ENCODE results near the gene DIP2C.
"Not testable (repeated sequence)": the region's sequence is repeated elsewhere in the genome, so short reads cannot be mapped to it uniquely, and the experiment has no call there.

DIP2C gene

GRCh38 chr10:673492-673891 lies 16.0 kb downstream of the DIP2C start:
- no peak for DNase-seq

- no peak for DNase-seq
Measured at GRCh38 chr10:672992-673391, 16.5 kb downstream of the DIP2C start.

DNA sequence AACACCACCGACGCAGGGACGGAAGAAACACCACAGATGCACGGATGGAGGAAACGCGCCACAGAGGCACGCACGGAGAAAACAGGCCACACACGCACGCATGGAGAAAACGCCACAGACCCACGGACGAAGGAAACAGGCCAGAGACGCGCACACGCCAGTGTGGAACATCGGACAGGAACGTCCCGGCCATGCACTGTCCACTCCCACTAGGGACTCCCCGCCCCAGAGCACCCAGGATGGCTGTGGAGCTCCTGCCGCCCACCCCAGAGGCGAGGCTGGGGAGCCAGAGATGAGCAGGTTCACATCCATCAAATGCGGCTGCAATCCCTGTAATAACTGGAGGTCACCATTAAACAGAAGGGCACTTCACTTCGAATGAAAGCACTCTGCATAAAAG lies 17.3 kb downstream of the DIP2C start:
- no peak for DNase-seq

- DNase-seq = no peak
Measured at GRCh38 chr10:670990-671389, 18.5 kb downstream of the DIP2C start.

DNA sequence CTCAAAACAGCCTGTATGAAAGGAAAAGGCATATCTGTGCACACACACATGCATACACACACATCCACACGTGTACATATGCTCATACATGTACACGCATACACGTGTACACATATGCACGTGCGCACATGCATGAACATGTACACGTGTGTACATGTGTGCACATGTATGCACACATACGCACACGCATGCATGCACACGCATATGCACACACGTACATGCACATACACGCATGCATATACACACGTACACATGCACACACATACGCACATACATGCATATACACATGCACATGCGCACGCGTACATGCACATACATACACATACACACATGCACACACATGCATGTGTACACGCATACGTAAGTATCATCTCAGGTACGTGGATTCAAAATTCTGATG lies 19.4 kb downstream of the DIP2C start:
- no peak for DNase-seq

DNA sequence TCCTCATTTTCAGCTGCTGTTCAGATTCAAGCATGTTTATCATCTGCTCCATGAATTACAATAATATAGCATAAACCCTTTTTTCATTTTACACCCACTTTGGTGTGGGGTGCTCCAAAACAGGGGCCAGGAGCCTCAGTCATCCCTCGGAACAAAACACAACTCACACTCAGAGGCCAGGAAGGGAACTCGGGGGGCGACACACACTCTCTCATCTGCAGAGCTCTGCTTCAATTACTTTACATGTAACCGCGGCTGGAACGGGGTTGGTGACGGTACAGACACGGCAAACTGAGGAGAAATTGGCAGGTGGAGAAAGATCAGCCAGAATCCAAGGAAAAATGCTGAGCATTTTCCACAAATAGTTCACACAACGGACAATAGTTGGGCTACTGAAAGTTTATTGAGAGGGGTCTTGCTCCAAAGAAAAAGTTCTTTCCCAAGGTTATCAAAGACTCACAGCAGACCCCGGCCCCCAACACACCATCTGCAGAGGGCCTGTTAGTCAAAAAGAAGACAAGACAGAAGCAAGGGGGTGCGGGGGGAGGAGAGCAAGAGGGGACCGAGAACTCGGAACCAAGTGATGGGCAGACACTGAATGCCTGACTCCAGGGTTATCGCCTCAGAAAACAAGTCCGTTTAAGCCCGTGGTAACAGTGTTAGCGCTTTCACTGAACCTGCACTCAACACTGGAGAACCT lies 20.5 kb downstream of the DIP2C start:
- DNase-seq = no peak

GRCh38 chr10:667602-668143 lies 21.8 kb downstream of the DIP2C start:
- no peak for DNase-seq

DNA sequence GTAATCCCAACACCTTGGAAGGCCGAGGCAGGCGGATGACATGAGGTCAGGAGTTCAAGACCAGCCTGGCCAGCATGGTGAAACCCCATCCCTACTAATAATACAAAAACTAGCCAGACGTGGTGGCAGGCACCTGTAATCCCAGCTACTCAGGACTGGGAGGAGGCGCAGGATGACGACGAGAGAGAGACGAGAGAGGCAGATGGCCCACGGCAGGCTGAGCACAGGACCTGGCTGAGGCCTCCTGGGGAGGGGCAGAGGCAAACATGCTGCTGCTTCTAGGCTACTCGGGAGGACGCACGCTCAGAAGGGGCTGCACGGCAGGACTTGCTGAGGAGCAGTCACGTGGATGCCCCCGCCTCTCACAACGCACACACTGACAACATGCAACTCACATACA lies 22.4 kb downstream of the DIP2C start:
- DNase-seq = no peak

- no peak for DNase-seq
Measured at GRCh38 chr10:666237-667012, 23.0 kb downstream of the DIP2C start.

DNA sequence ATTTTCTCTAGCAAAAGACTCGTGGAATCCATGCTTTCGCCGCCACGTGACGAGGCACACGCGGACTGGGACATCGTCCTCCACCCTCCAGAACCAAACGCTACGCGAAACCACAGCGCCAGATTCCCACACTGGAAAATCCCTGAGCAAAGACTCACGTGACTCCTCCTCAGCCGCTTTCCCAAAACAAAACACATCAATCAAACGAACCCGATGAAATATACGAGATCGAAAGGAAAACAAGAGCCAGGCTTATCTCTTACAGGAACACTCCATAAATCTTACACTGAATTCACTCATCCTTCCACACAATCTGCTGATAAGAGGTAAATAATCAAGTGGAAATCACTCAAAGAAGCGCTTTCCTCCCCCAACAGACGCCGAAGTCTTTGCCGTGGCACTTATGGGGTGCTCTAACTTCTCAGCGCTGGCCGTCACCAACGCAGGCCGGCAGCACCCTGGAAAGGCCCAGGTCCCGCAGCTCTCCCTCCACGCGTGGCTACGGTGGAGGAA lies 23.8 kb downstream of the DIP2C start:
- DNase-seq = no peak

DNA sequence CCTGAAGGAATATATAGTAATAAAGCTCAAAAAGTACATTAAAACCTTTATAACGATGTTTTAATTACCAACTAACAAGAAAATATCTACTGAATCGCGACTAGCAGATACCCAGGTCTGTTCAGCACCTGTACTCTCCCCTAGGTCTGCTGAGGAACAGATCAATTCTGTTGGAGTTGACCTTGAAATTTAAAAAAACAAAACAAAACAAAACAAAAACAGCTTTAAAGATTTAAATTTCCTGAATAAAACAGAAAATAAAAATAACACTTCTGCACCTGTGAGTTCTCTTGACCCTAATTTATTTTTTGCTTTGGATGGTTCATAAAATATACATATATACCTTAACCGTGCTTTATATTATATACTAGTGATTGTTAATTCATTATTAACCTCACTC lies 24.6 kb downstream of the DIP2C start:
- DNase-seq = no peak

DNA sequence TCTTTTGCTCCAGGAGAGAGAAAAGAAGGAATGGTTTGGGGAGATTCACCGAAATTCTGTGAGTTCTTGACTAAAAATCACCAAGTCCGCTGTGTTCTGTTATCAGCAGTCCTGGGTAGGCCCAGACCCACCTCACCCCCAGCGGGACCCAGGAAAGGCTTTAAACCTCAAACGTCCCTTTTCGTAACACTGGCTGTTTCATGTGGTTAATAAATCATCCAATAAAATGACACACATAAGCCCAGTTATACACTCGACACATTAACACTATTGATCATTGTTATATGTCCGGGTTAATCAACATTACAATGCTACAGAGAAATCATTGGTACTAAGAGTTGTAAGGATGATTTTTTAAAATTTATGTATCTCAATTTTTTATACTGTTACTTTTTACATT lies 25.2 kb downstream of the DIP2C start:
- no peak for DNase-seq

DNA sequence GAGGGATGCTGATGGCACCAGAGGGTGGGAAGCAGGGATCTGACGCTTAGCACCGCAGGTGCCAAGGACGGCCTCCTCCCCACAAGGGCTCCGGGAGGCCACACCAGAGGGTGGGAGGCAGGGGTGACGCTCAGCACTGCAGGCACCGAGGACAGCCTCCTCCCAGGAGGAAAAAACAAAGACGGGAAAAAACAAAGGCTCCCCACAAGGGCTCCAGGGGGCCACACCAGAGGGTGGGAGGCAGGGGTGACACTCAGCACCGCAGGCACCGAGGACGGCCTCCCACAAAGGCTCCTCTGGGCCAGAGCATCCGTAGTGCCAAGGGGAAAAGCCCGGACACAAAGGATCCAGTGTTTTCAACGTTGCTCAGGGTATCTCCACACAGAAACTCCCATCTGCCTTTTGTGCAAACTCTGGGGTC lies 25.6 kb downstream of the DIP2C start:
- no peak for DNase-seq

GRCh38 chr10:663466-663751 lies 26.1 kb downstream of the DIP2C start:
- DNase-seq = no peak

GRCh38 chr10:662686-663465 lies 26.6 kb downstream of the DIP2C start:
- no peak for DNase-seq

DNA sequence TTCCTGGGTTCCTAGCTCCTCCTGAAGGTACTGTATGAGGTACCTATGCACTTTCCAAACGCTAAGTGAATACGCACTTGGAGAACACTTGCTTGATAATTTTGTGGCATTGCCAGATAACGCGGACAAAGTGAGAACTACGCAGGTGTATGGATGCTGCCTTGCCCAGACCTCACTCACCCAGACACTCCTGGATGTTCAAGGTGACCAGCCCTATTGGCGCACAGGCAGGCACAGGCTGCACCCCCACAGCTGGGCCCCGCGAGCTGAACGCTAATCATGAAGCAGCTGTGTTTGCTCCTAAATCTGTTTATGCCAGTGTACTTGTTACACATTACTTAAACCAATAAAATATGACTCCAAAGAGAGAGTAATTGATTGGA lies 27.3 kb downstream of the DIP2C start:
- no peak for DNase-seq

- DNase-seq = no peak
Measured at GRCh38 chr10:661597-662222, 27.8 kb downstream of the DIP2C start.

- DNase-seq = no peak
Measured at GRCh38 chr10:660970-661596, 28.4 kb downstream of the DIP2C start.

DNA sequence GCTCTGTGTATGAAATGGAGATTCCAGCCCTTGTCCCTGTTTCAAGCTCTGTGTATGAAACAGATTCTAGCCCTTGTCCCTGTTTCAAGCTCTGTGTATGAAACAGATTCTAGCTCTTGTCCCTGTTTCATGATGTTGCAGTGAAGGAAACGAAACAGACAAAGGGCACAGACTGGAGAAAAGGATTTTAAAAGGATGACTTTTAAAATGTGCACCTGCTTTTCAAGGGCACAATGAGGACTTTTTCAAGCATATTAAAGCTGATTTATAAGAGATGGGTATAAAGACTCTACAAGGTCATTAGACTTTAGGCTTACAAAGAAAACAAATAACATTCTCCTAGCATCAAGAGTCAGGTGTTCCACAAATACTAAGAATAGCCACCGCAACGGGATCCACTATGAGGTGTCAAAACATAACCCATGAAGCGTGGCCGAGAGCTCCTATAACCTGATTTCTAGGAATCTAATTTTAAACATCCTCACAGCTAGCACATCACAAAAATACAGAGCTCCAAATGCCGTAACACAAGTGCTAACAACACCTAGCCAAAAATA lies 29.0 kb downstream of the DIP2C start:
- DNase-seq = no peak

- DNase-seq = no peak
Measured at GRCh38 chr10:659688-660141, 29.8 kb downstream of the DIP2C start.

GRCh38 chr10:657816-658350 lies 31.6 kb downstream of the DIP2C start:
- DNase-seq = not testable (repeated sequence)

DNA sequence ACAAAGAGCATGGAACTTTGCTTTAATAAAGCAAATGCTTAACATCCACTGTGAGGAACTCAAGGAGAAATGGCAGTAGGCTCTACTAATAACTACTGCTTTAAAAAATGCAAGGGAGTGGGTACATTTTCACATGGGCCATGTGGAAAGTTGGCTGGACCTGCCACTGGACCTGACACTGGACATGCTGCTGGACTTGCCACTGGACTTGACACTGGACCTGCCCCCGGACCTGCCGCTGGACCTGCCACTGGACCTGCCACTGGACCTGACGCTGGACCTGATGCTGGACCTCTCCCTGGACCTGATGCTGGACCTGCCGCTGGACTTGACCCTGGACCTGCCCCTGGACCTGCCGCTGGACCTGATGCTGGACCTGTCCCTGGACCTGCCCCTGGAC lies 32.6 kb downstream of the DIP2C start:
- DNase-seq = no peak

Data from stimulated activated CD4-positive, alpha-beta T cell treated with anti-CD3 and anti-CD28 coated beads, Interleukin-12 subunit alpha, Interleukin-12 subunit beta, amount 100 ng/mL, for 4 hours (primary cell).